Suprapubic skin (tissue), 4 donors: ENCODE measurements around the gene WTIP. TPM values are rescaled to one million over a fixed set of nuclear protein-coding genes. Genes with fewer than 3 reads are reported as not detected.

Source experiments
- DNase-seq, 2 donors: peaks; one replicate each; pipeline ENCODE4 v3.0.0-alpha.2; 2019; ENCODE audit warnings: low spot score in 2 of 2
- H3K27ac ChIP-seq: fragments of 200-600 bp; sonication (generic); one replicate; pipeline ENCODE4 v1.5.1; 2019
- H3K27me3 ChIP-seq: fragments of 200-600 bp; sonication (generic); one replicate; pipeline ENCODE4 v1.5.1; 2019
- H3K36me3 ChIP-seq: fragments of 200-600 bp; sonication (generic); one replicate; pipeline ENCODE4 v1.5.1; 2019
- H3K4me1 ChIP-seq: fragments of 200-600 bp; sonication (generic); one replicate; pipeline ENCODE4 v1.5.1; 2019
- H3K4me3 ChIP-seq: fragments of 200-600 bp; sonication (generic); one replicate; pipeline ENCODE4 v1.5.1; 2019; ENCODE audit warnings: mild to moderate bottlenecking
- H3K9me3 ChIP-seq: fragments of 200-600 bp; sonication (generic); one replicate; pipeline ENCODE4 v1.5.1; 2019
- CTCF ChIP-seq, 2 donors: fragments of 200-600 bp in 1 of 2; fragments of 450-650 bp in 1 of 2; sonication (generic) in 1 of 2; IDR thresholded peaks; one replicate each; pipeline ENCODE4 v1.5.1; 2016 to 2019; ENCODE audit warnings: antibody characterized with exemption in 2 of 2, mild to moderate bottlenecking in 1 of 2, moderate library complexity in 1 of 2
- EP300 ChIP-seq: sonication (generic); formaldehyde crosslinking; IDR thresholded peaks from one replicate; pipeline ENCODE4 v1.6.1; 2017; ENCODE audit warnings: antibody characterized with exemption
- POLR2A ChIP-seq, 2 donors: fragments of 450-650 bp; IDR thresholded peaks; one replicate each; pipeline ENCODE4 v1.6.1; 2017; ENCODE audit warnings: antibody characterized with exemption in 2 of 2, mild to moderate bottlenecking in 2 of 2, moderate library complexity in 2 of 2
- POLR2AphosphoS5 ChIP-seq, 3 donors: sonication (generic); formaldehyde crosslinking; IDR thresholded peaks; one replicate each; pipeline ENCODE4 v1.6.1; 2017; ENCODE audit warnings: antibody characterized with exemption in 3 of 3
- WGBS: methylation state at CpG from one replicate; pipeline ENCODE4 v1.1.5; 2018; 5-methylcytosine and 5-hydroxymethylcytosine counted together
- total RNA-seq, 4 donors: library from RNA; depleted of rRNA; stranded (reverse); fragments of >200 nt; gene quantifications; one replicate each; pipeline ENCODE4 v1.1.0, GENCODE V29; 2016

Gene WTIP
- total RNA-seq, 4 donors from 2014 or later, result 8.7 to 15.7 (median 12.5) TPM

- Histone ChIP-seq H3K27ac (peak overlapping the region; percentile 77), H3K27me3 (peaks cover 3% of the 10 kb centered on the region), H3K4me3 (peak overlapping the region; percentile 82), H3K4me1 (peaks cover 23% of the 10 kb centered on the region), H3K36me3 (no peaks in the 10 kb centered on the region), H3K9me3 (no peaks in the 10 kb centered on the region)
- DNase-seq, result peak in 1 of 2 donors; percentile 38
- no CpG with 5 or more reads among the region's 84 CpGs for WGBS
- TF ChIP-seq POLR2AphosphoS5 (IDR thresholded peaks at IDR 0.05) (no peak), POLR2A (IDR thresholded peaks at IDR 0.05) (no peak), CTCF (IDR thresholded peaks at IDR 0.05) (no peak), EP300 (no peak)
Observed at GRCh38 chr19:34481861-34482379, 362 bp downstream of the WTIP start.

- TF ChIP-seq EP300, result no peak
- no peak for TF ChIP-seq POLR2AphosphoS5 (IDR thresholded peaks at IDR 0.05)
- no peak for TF ChIP-seq POLR2A (IDR thresholded peaks at IDR 0.05)
- Histone ChIP-seq H3K36me3 (no peaks in the 10 kb centered on the region), H3K27me3 (peaks cover 3% of the 10 kb centered on the region), H3K9me3 (no peaks in the 10 kb centered on the region), H3K4me3 (peak overlapping the region; percentile 82), H3K27ac (peak overlapping the region; percentile 77), H3K4me1 (peaks cover 23% of the 10 kb centered on the region)
- DNase-seq, result peak in 1 of 2 donors; percentile 58
- WGBS, result 33% methylated on average over 19 of the region's 72 CpGs
Observed at GRCh38 chr19:34482380-34483250, 1.1 kb downstream of the WTIP start.

- no peaks in the 10 kb centered on the region for H3K9me3 ChIP-seq
- H3K36me3 ChIP-seq, result no peaks in the 10 kb centered on the region
- no peak overlapping the region for H3K27ac ChIP-seq
- peak in 1 of 2 donors; percentile 51 for DNase-seq
- TF ChIP-seq POLR2A (IDR thresholded peaks at IDR 0.05) (no peak), POLR2AphosphoS5 (IDR thresholded peaks at IDR 0.05) (no peak), CTCF (IDR thresholded peaks at IDR 0.05) (no peak), EP300 (no peak)
- WGBS, result no CpG with 5 or more reads among the region's 9 CpGs
- H3K27me3 ChIP-seq, result peaks cover 3% of the 10 kb centered on the region
- peaks cover 23% of the 10 kb centered on the region for H3K4me1 ChIP-seq
- H3K4me3 ChIP-seq, result no peak overlapping the region
Observed at GRCh38 chr19:34484328-34484727, 2.8 kb downstream of the WTIP start.

DNA sequence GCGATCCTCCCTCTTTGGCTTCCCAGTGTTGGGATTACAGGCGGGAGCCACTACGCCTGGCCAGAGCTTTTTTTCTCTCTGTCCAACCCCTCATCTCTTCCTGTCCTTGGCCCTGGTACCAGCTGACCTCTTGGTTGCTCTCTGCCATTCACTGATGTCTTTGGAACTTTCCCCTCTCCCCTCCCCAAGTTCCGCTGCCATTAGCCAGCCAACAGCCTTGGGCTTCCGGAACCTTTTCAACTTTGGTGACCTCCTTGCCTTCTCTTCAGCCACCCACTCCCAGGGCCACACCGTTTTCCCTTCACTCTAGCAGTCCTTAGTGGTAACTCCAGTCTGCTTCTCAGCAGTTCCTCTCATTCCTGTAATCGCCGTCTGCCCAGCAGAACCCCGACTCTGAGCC lies 4.3 kb downstream of the WTIP start:
- peak in 1 of 2 donors; percentile 25 for DNase-seq
- H3K4me1 ChIP-seq, result peaks cover 23% of the 10 kb centered on the region
- peaks cover 9% of the 10 kb centered on the region for H3K36me3 ChIP-seq
- peaks cover 3% of the 10 kb centered on the region for H3K27me3 ChIP-seq
- no peaks in the 10 kb centered on the region for H3K9me3 ChIP-seq
- no peak overlapping the region for H3K27ac ChIP-seq
- WGBS, result 61% methylated on average over 9 of the region's 9 CpGs
- no peak for TF ChIP-seq CTCF (IDR thresholded peaks at IDR 0.05)
- TF ChIP-seq POLR2A (IDR thresholded peaks at IDR 0.05), result no peak
- no peak for TF ChIP-seq POLR2AphosphoS5 (IDR thresholded peaks at IDR 0.05)
- TF ChIP-seq EP300, result no peak
- H3K4me3 ChIP-seq, result no peak overlapping the region

DNA sequence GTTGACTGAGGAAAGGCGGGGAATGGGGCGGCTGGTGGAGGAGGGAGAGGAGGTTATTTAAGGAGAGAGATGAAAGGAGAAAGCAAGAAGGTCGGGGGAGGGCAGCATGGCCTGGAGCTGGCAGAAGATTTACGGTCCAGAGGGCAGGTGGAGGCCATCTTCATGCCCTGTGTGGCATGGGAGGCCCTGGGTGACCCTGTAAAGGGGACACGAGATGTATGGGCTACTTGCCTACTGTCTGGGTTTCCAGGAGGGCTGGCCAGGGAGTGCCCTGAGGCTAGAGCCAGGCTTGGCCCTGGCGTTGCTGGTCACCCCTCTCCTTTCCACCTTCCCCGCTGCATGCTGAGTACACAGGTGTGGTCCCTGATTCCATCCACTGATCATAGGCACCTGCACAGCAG lies 6.1 kb downstream of the WTIP start:
- DNase-seq, result no peak
- Histone ChIP-seq H3K36me3 (peaks cover 16% of the 10 kb centered on the region), H3K4me3 (no peak overlapping the region), H3K27me3 (no peaks in the 10 kb centered on the region), H3K9me3 (no peaks in the 10 kb centered on the region), H3K27ac (no peak overlapping the region), H3K4me1 (peaks cover 11% of the 10 kb centered on the region)
- WGBS, result 86% methylated on average over 7 of the region's 7 CpGs
- TF ChIP-seq POLR2A (IDR thresholded peaks at IDR 0.05), result no peak
- TF ChIP-seq EP300, result no peak
- no peak for TF ChIP-seq CTCF (IDR thresholded peaks at IDR 0.05)
- no peak for TF ChIP-seq POLR2AphosphoS5 (IDR thresholded peaks at IDR 0.05)
